PC-3 (cell line): ENCODE data around the gene BPIFB2. TPM values are rescaled to one million over a fixed set of nuclear protein-coding genes. Genes with fewer than 3 reads are reported as not detected.

ENCODE experiments used
- ATAC-seq: fragments of 200-7000 bp; cut with Tn5 transposase; 2 replicates; pipeline ENCODE4 v1.9.1; 2020; ENCODE audit warnings: mild to moderate bottlenecking, moderate library complexity
- BruUV-seq: library from RNA; stranded (reverse); fragments of 400-500 nt; replicated peaks from 2 replicates; lab custom pipeline; 2021; lab: Mats Ljungman, UMichigan
- CTCF ChIA-PET: fragments of 300-600 bp; sonication (Branson Sonifier 250); formaldehyde crosslinking; loops from one replicate; lab custom pipeline; 2022; ENCODE audit warnings: antibody characterized with exemption; lab: Charles Lee
- POLR2A ChIA-PET: fragments of 300-600 bp; sonication (Branson Sonifier 250); formaldehyde crosslinking; loops from one replicate; lab custom pipeline; 2022; ENCODE audit warnings: antibody characterized with exemption; ENCODE audit not compliant: unreplicated experiment; lab: Charles Lee
- DNase-seq: peaks from one replicate; pipeline ENCODE4 v3.0.0-alpha.2; 2015
- H2AFZ ChIP-seq: fragments of 300-600 bp; sonication (generic); 2 replicates; pipeline ENCODE4 v1.6.0; 2016; ENCODE audit warnings: antibody characterized with exemption, low read length
- H3F3A ChIP-seq: fragments of 300-600 bp; sonication (generic); one replicate; pipeline ENCODE4 v1.6.0; 2017; ENCODE audit warnings: antibody characterized with exemption, low read length, control low read depth, mild to moderate bottlenecking; ENCODE audit not compliant: unreplicated experiment
- H3K27ac ChIP-seq: fragments of 300-600 bp; sonication (generic); 2 replicates; pipeline ENCODE4 v1.5.1; 2016; ENCODE audit warnings: mild to moderate bottlenecking, low read length
- H3K27me3 ChIP-seq: fragments of 300-600 bp; sonication (generic); 2 replicates; pipeline ENCODE4 v1.6.1; 2016; ENCODE audit warnings: low read length, mixed read lengths
- H3K36me3 ChIP-seq: fragments of 300-600 bp; sonication (generic); 2 replicates; pipeline ENCODE4 v1.6.1; 2016; ENCODE audit warnings: low read depth, mixed run types, low read length, mixed read lengths
- H3K4me1 ChIP-seq: fragments of 300-600 bp; sonication (generic); 2 replicates; pipeline ENCODE4 v1.5.1; 2016; ENCODE audit warnings: low read length; ENCODE audit not compliant: insufficient read depth
- H3K4me2 ChIP-seq: fragments of 300-600 bp; sonication (generic); 2 replicates; pipeline ENCODE4 v1.6.0; 2016; ENCODE audit warnings: low read length
- H3K4me3 ChIP-seq: fragments of 300-600 bp; sonication (generic); 2 replicates; pipeline ENCODE4 v1.5.1; 2016; ENCODE audit warnings: mild to moderate bottlenecking, low read length, mixed read lengths
- H3K79me2 ChIP-seq: fragments of 300-600 bp; sonication (generic); 2 replicates; pipeline ENCODE4 v1.6.1; 2017; ENCODE audit warnings: low read length, mixed read lengths
- H3K9ac ChIP-seq: fragments of 300-600 bp; sonication (generic); 2 replicates; pipeline ENCODE4 v1.6.0; 2016; ENCODE audit warnings: mild to moderate bottlenecking, low read length
- H3K9me2 ChIP-seq: fragments of 300-600 bp; sonication (generic); replicated peaks from 2 replicates; pipeline ENCODE4 v1.6.1; 2016; ENCODE audit warnings: mixed run types, low read length, mixed read lengths
- H3K9me3 ChIP-seq: fragments of 300-600 bp; sonication (generic); 2 replicates; pipeline ENCODE4 v1.6.1; 2016; ENCODE audit warnings: low read length, mixed read lengths
- H4K20me1 ChIP-seq: fragments of 300-600 bp; sonication (generic); 2 replicates; pipeline ENCODE4 v1.6.1; 2016; ENCODE audit warnings: low read length, mixed read lengths
- CTCF ChIP-seq: fragments of 300-600 bp; sonication (generic); conservative IDR thresholded peaks from 2 replicates; pipeline ENCODE4 v1.5.1; 2017; ENCODE audit warnings: antibody characterized with exemption, low read depth, mild to moderate bottlenecking, low read length
- EZH2 ChIP-seq: fragments of 300-600 bp; sonication (generic); IDR thresholded peaks from one replicate; pipeline ENCODE4 v1.6.1; 2017; ENCODE audit warnings: antibody characterized with exemption, mild to moderate bottlenecking, low read length; ENCODE audit not compliant: unreplicated experiment
- EZH2phosphoT487 ChIP-seq: fragments of 300-600 bp; sonication (generic); IDR thresholded peaks from 2 replicates; pipeline ENCODE4 v1.6.1; 2018; ENCODE audit warnings: mild to moderate bottlenecking, antibody characterized with exemption, low read length, borderline replicate concordance
- intact Hi-C: fragments of 100-400 bp; cut with micrococcal nuclease; formaldehyde crosslinking; loops from 2 replicates; pipeline ENCODE4 v1.9.0; 2023
- total RNA-seq: library from RNA; depleted of rRNA; stranded (reverse); fragments of >200 nt; gene quantifications from 2 replicates; pipeline ENCODE4 v1.2.3, GENCODE V29; 2014

BPIFB2 gene
- total RNA-seq, 1 experiment from 2014 or later = not detected

DNA sequence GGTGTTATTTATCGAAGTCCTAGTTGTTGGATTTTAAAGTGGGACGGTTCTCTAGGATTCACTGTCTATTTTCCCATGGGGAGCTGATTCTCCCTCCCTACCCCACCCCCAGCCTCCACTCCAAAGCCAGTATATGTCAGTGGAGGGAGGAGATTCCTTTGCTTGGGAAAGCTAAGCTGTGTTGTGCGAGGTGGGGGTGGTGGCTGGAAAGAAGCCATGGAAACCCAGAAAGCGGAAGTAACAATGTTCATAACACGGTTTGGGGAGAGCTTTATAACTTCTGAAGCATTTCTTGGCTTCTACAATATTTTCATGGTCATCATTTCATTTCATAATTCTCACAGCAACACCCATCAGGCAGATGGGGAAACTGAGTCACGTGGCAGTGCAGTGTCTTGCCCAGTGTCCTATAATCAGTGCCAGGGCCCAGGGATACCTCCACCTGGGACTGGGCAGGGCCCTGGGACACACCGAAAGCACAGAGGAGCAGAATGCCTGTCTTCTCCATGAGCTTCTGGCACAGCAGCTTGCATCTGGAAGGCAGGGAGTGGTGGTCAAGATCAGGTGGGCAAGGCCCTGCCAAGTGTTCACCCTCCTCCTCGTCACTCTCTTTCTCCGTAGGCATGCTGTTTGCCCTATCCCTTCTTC is 7.8 kb upstream of the BPIFB2 start:
- no TSS peak for BruUV-seq
- H3K4me2 ChIP-seq = no peak overlapping the region
- H3K4me3 ChIP-seq = no peak overlapping the region
- no peak for DNase-seq
- TF ChIP-seq EZH2 = no peak
- TF ChIP-seq EZH2phosphoT487 = no peak
- TF ChIP-seq CTCF = no peak
- no peaks in the 10 kb centered on the region for H3K4me1 ChIP-seq
- H3K9me3 ChIP-seq = no peaks in the 10 kb centered on the region
- ATAC-seq = no peak
- no peaks in the 10 kb centered on the region for H4K20me1 ChIP-seq
- intact Hi-C loops = no loop called here
- no peaks in the 10 kb centered on the region for H3K79me2 ChIP-seq
- no peak overlapping the region for H2AFZ ChIP-seq
- H3K27me3 ChIP-seq = peaks cover 19% of the 10 kb centered on the region; the same call in 1 of the 2 replicates
- ChIA-PET CTCF (no interaction called here), POLR2A (no interaction called here)
- H3K27ac ChIP-seq = no peak overlapping the region
- no peak overlapping the region for H3K9ac ChIP-seq
- H3F3A ChIP-seq = no peaks in the 10 kb centered on the region
- H3K9me2 ChIP-seq = no peaks in the 10 kb centered on the region
- no peaks in the 10 kb centered on the region for H3K36me3 ChIP-seq

DNA sequence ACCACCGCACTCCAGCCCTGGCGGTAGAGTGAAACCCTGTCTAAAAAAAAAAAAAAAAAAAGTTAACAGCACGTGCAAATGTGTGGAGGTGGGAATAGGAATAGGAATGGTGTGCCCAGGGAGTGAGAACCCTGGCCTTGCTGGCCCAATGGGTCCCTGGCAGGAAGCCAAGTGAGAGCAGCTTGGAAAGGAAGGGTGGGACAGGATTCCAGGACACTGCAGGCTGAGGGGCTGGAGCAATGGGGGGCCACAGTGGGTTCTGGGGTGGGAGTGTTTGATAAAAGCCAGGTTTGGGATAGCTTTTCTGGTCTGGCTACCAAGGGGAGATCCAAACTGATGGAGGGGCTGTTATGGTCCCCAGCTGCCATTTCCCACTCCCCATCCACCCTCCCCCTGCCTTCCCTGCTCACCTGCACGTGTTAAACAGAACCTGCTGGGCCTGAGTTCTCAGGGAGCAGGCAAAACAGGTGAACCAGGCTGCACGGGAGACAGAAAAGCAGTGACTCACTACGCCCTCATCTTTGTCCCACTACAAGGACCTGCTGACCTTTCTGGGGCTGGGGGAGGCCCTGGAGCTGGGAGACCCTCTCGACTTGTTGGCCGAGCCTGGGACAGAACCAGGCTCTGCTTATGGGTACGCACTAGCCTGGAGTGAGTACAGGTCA is 6.6 kb upstream of the BPIFB2 start:
- Histone ChIP-seq H3F3A (no peaks in the 10 kb centered on the region), H3K79me2 (no peaks in the 10 kb centered on the region), H4K20me1 (no peaks in the 10 kb centered on the region), H3K36me3 (no peaks in the 10 kb centered on the region), H3K4me3 (no peak overlapping the region), H3K27ac (no peak overlapping the region), H3K4me1 (no peaks in the 10 kb centered on the region), H3K4me2 (no peak overlapping the region), H3K9me2 (no peaks in the 10 kb centered on the region), H2AFZ (no peak overlapping the region), H3K27me3 (peaks cover 9% of the 10 kb centered on the region; the same call in 1 of the 2 replicates), H3K9me3 (no peaks in the 10 kb centered on the region), H3K9ac (no peak overlapping the region)
- intact Hi-C loops = no loop called here
- POLR2A ChIA-PET = no interaction called here
- no peak for ATAC-seq
- CTCF ChIA-PET = no interaction called here
- no peak for TF ChIP-seq EZH2
- no peak for TF ChIP-seq EZH2phosphoT487
- DNase-seq = no peak
- no TSS peak for BruUV-seq

- Histone ChIP-seq H3K36me3 (no peaks in the 10 kb centered on the region), H3K27me3 (peaks cover under 1% of the 10 kb centered on the region; the same call in 1 of the 2 replicates), H4K20me1 (no peaks in the 10 kb centered on the region), H3K27ac (no peak overlapping the region), H2AFZ (no peak overlapping the region), H3F3A (no peaks in the 10 kb centered on the region), H3K79me2 (no peaks in the 10 kb centered on the region), H3K4me3 (no peak overlapping the region), H3K9me3 (no peaks in the 10 kb centered on the region), H3K9ac (no peak overlapping the region), H3K4me1 (no peaks in the 10 kb centered on the region), H3K4me2 (no peak overlapping the region), H3K9me2 (no peaks in the 10 kb centered on the region)
- ChIA-PET CTCF (no interaction called here), POLR2A (no interaction called here)
- TF ChIP-seq EZH2phosphoT487 (no peak), CTCF (no peak), EZH2 (no peak)
- BruUV-seq = no TSS peak
- ATAC-seq = no peak
- intact Hi-C loops = no loop called here
- no peak for DNase-seq
These were observed 5.3 kb upstream of the BPIFB2 start for GRCh38 chr20:33002087-33002808.
